Measurements from ENCODE around the gene GOLGA8A. TPM values are rescaled to one million over a fixed set of nuclear protein-coding genes. Genes with fewer than 3 reads are reported as not detected.

GOLGA8A gene, protein sequence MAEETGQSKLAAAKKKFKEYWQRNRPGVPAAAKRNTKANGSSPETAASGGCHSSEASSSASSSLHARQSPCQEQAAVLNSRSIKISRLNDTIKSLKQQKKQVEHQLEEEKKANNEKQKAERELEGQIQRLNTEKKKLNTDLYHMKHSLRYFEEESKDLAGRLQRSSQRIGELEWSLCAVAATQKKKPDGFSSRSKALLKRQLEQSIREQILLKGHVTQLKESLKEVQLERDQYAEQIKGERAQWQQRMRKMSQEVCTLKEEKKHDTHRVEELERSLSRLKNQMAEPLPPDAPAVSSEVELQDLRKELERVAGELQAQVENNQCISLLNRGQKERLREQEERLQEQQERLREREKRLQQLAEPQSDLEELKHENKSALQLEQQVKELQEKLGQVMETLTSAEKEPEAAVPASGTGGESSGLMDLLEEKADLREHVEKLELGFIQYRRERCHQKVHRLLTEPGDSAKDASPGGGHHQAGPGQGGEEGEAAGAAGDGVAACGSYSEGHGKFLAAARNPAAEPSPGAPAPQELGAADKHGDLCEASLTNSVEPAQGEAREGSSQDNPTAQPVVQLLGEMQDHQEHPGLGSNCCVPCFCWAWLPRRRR
- polyA plus RNA-seq (2013, experiment 1 of 2): 27.6 TPM
- polyA plus RNA-seq (2013, experiment 2 of 2): 27.6 TPM

DNA sequence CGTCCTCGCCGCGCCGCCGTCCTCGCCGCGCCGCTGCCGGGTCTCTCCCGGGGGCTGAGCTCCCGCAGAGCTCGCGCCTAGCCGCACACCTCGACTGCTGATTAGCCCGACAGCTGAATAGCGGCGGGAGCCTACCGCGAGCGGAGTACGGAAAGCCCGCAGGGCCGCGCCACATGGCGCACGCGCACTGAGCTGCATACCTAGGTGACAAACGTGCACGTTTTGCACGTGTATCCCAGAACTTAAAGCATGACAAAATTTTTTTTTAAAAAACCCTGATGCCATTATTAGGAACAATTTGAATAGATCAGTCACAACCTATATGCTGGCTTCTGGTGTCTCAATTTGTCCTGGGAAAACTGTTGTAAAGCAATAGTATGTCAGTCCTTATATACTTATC is at the start of gene GOLGA8A:
Gene GOLGA8A (minus strand): TSS at position 122 of the 400 bp plus-strand sequence. CDS start 48,117 bp downstream, outside the sequence.
- H3K27ac ChIP-seq (ENCODE audit: low read depth, low read length, severe bottlenecking): no peak within 1 kb of the TSS
- no peaks in the 10 kb centered on the region for H3K9me3 ChIP-seq (ENCODE audit: control insufficient read depth, low read length)
- H3K4me1 ChIP-seq (ENCODE audit: control insufficient read depth, insufficient read depth, low read length, poor library complexity, severe bottlenecking): no peaks in the 10 kb centered on the region
- H3K36me3 ChIP-seq (ENCODE audit: control insufficient read depth, insufficient read depth, low read length): no peaks in the 10 kb centered on the region
- H3K4me3 ChIP-seq (ENCODE audit: extremely low read depth, insufficient read depth, low read length, poor library complexity, severe bottlenecking): peak within 1 kb of the TSS; percentile 37
- 0% methylated on average over 1 to 2 of the region's 33 CpGs for WGBS, 2 experiments (ENCODE audit: insufficient coverage in 2 of 2)

DNA sequence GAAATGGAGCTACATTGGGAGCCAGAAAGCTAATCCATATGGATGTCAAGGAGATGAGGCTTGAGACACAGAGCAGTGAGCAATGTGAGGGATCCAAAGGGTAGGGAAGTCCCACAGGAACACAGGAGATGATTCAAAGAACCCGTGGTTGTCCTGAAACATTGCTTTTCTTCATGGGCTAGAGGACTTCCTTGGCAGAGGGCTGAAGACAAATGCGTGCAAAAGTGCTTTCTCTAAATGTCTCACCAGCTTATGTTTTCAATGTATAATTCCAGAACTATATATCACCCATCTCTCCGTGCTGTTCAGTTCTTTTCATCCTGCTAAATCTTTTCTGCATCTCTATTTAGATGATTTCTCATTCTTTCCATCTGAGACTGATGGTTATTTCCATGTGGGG is 46.0 kb upstream of the GOLGA8A start:
- H3K27ac ChIP-seq (ENCODE audit: low read depth, low read length, severe bottlenecking): no peak overlapping the region
- WGBS, 2 experiments (ENCODE audit: insufficient coverage in 2 of 2): 67 to 79% methylated on average over 1 to 2 of the region's 3 CpGs
- H3K4me3 ChIP-seq (ENCODE audit: extremely low read depth, insufficient read depth, low read length, poor library complexity, severe bottlenecking): no peak overlapping the region
- H3K36me3 ChIP-seq (ENCODE audit: control insufficient read depth, insufficient read depth, low read length): no peaks in the 10 kb centered on the region
- no peaks in the 10 kb centered on the region for H3K4me1 ChIP-seq (ENCODE audit: control insufficient read depth, insufficient read depth, low read length, poor library complexity, severe bottlenecking)
- no peaks in the 10 kb centered on the region for H3K9me3 ChIP-seq (ENCODE audit: control insufficient read depth, low read length)

DNA sequence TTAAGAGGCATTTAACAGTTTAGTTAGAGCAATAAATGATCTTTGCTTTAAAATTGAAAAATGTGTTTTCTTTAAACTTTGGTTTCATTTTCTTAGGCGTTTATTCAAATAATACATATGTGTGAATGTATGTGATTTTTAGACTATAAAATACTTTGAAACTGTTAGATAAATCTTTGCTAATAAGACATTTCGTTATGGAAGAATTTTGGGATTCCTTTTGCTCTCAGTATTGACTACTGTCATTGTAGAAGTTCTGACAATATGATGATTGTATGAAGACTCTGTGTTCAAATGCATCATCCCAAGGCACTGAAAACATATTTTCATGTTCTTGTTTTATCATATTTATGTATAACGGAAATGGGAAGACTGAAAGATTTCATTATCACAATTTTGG is 43.8 kb upstream of the GOLGA8A start:
- Histone ChIP-seq H3K36me3 (ENCODE audit: control insufficient read depth, insufficient read depth, low read length) (no peaks in the 10 kb centered on the region), H3K9me3 (ENCODE audit: control insufficient read depth, low read length) (no peaks in the 10 kb centered on the region), H3K4me3 (ENCODE audit: extremely low read depth, insufficient read depth, low read length, poor library complexity, severe bottlenecking) (no peak overlapping the region), H3K4me1 (ENCODE audit: control insufficient read depth, insufficient read depth, low read length, poor library complexity, severe bottlenecking) (no peaks in the 10 kb centered on the region), H3K27ac (ENCODE audit: low read depth, low read length, severe bottlenecking) (no peak overlapping the region)
- WGBS, 2 experiments (ENCODE audit: insufficient coverage in 2 of 2): no CpG with 5 or more reads among the region's 3 CpGs

DNA sequence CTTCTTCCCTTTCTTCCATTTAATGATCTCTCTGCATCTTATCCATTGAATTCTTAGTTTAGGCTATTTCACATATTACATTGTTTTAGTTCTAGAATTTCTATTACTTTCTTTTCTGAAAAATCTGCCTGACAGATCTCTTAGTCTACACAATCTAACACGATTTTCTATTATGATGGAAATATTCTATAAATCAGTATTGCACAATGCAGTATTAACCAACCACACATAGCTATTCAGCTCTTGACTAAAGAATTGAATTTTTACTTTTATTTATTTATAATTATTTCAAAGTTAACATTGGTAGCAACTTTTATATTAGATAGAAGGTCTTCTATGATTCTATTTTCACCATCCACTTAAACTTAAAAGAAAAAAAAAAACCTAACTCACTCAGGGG is 36.2 kb upstream of the GOLGA8A start:
- no CpG with 5 or more reads among the region's 1 CpG for WGBS, 2 experiments (ENCODE audit: insufficient coverage in 2 of 2)

DNA sequence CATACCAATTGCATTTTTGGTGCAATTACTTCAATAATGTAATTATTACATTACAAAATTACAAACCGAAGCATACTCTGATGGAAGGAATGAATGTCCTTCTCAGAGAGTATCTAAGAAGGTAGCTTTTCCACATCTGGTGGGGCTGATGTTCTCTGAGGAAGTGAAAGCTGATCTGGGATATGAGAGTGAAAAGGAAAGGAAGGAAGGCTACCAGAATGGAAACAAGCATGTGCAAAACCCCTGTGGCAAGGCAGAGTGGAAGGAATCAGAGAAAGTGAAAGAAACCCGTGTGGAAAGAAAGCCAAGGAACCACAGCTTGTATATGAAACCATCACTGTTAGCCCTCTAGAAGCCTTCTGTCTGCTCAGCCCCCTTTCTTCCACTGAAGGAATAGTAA is 35.3 kb upstream of the GOLGA8A start:
- Histone ChIP-seq H3K4me1 (ENCODE audit: control insufficient read depth, insufficient read depth, low read length, poor library complexity, severe bottlenecking) (no peaks in the 10 kb centered on the region), H3K27ac (ENCODE audit: low read depth, low read length, severe bottlenecking) (no peak overlapping the region), H3K4me3 (ENCODE audit: extremely low read depth, insufficient read depth, low read length, poor library complexity, severe bottlenecking) (no peak overlapping the region), H3K9me3 (ENCODE audit: control insufficient read depth, low read length) (no peaks in the 10 kb centered on the region), H3K36me3 (ENCODE audit: control insufficient read depth, insufficient read depth, low read length) (no peaks in the 10 kb centered on the region)
- WGBS, 2 experiments (ENCODE audit: insufficient coverage in 2 of 2): no CpG with 5 or more reads among the region's 2 CpGs

More for the DNA sequence above, 36.2 kb upstream of the GOLGA8A start:
- no peak overlapping the region for H3K4me3 ChIP-seq (ENCODE audit: extremely low read depth, insufficient read depth, low read length, poor library complexity, severe bottlenecking)
- no peaks in the 10 kb centered on the region for H3K36me3 ChIP-seq (ENCODE audit: control insufficient read depth, insufficient read depth, low read length)
- H3K9me3 ChIP-seq (ENCODE audit: control insufficient read depth, low read length): no peaks in the 10 kb centered on the region
- H3K4me1 ChIP-seq (ENCODE audit: control insufficient read depth, insufficient read depth, low read length, poor library complexity, severe bottlenecking): no peaks in the 10 kb centered on the region
- H3K27ac ChIP-seq (ENCODE audit: low read depth, low read length, severe bottlenecking): no peak overlapping the region

DNA sequence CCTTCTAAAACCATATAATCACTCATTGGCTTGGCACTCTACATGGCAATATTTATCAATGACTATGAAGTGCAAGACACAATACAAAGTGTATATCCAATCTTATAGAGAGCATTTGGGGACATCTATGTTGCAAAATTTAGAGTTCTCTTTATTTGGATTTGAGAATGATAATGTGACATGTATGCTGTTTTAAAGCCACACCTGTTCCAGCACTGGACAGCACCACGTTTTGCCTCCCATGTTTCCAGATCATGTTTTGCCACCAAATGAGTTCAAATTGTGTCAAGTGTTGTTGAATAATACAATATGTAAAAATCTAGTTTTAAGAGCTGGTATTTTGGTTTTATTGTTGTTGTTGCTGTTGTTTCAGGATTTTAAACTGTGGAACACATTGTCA is 33.3 kb upstream of the GOLGA8A start:
- Histone ChIP-seq H3K36me3 (ENCODE audit: control insufficient read depth, insufficient read depth, low read length) (no peaks in the 10 kb centered on the region), H3K27ac (ENCODE audit: low read depth, low read length, severe bottlenecking) (no peak overlapping the region), H3K9me3 (ENCODE audit: control insufficient read depth, low read length) (no peaks in the 10 kb centered on the region), H3K4me1 (ENCODE audit: control insufficient read depth, insufficient read depth, low read length, poor library complexity, severe bottlenecking) (no peaks in the 10 kb centered on the region), H3K4me3 (ENCODE audit: extremely low read depth, insufficient read depth, low read length, poor library complexity, severe bottlenecking) (no peak overlapping the region)
- WGBS, 2 experiments (ENCODE audit: insufficient coverage in 2 of 2): no CpG with 5 or more reads among the region's 1 CpG

DNA sequence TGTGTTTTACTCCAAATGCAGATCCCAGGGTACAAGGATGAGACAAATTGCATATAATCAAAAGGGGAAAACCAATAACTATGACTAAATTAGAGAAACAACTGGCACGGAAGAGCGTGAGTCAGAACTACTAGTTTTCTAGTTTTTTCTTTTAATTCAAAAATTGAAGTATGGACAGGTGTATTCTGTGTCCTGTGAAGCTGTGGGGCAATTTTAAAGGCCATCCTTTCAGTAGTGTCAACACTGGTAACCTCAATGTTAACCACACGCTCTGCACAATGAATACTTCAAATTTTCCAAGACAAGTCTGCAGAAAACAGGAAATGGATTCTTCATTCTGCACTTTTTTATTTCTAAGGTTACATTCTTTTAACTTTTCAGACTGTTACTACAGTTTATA is 32.5 kb upstream of the GOLGA8A start:
- H3K36me3 ChIP-seq (ENCODE audit: control insufficient read depth, insufficient read depth, low read length): no peaks in the 10 kb centered on the region
- no peaks in the 10 kb centered on the region for H3K4me1 ChIP-seq (ENCODE audit: control insufficient read depth, insufficient read depth, low read length, poor library complexity, severe bottlenecking)
- no peaks in the 10 kb centered on the region for H3K9me3 ChIP-seq (ENCODE audit: control insufficient read depth, low read length)
- H3K27ac ChIP-seq (ENCODE audit: low read depth, low read length, severe bottlenecking): no peak overlapping the region
- no peak overlapping the region for H3K4me3 ChIP-seq (ENCODE audit: extremely low read depth, insufficient read depth, low read length, poor library complexity, severe bottlenecking)
- WGBS, 2 experiments (ENCODE audit: insufficient coverage in 2 of 2): 0% methylated on average over 1 of the region's 3 CpGs; no CpG with 5 or more reads in 1 of the 2 experiments

DNA sequence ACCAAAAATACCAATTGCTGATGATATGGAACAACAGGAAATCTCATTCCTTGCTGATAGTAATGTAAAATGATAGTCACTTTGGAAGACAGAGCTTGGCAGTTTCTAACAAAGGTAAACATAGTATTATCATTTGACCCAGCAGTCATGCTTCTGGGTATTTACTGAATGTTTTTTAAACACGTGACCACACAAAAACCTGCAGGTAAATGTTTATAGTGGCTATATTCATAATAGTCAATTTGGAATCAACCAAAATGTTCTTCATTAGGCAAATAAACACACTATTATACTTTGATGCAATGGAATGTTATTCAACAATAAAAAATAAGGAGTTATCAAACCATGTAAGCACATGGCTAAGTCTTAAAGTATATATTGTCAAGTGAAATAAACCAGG is 24.1 kb upstream of the GOLGA8A start:
- H3K4me1 ChIP-seq (ENCODE audit: control insufficient read depth, insufficient read depth, low read length, poor library complexity, severe bottlenecking): no peaks in the 10 kb centered on the region
- no CpG with 5 or more reads among the region's 1 CpG for WGBS, 2 experiments (ENCODE audit: insufficient coverage in 2 of 2)
- H3K4me3 ChIP-seq (ENCODE audit: extremely low read depth, insufficient read depth, low read length, poor library complexity, severe bottlenecking): no peak overlapping the region
- no peaks in the 10 kb centered on the region for H3K9me3 ChIP-seq (ENCODE audit: control insufficient read depth, low read length)
- H3K27ac ChIP-seq (ENCODE audit: low read depth, low read length, severe bottlenecking): no peak overlapping the region
- H3K36me3 ChIP-seq (ENCODE audit: control insufficient read depth, insufficient read depth, low read length): no peaks in the 10 kb centered on the region

DNA sequence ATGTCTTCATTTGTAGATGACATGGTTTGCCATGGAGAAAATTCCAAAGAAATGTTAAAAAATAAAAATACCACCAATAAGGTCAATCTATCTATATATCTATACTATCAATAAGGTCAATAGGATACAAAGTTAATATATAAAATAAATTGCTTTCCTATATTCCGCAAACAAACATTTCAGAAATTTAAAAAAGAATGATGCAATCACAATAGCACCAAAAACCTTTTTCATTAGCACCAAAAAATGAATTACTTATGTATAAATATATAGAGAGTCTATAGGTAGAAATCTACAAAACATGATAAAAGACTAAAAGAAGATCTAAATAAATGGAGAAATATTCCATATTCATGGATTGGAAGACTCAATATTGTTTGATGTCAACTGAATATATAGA is 22.8 kb upstream of the GOLGA8A start:
- Histone ChIP-seq H3K9me3 (ENCODE audit: control insufficient read depth, low read length) (no peaks in the 10 kb centered on the region), H3K27ac (ENCODE audit: low read depth, low read length, severe bottlenecking) (no peak overlapping the region), H3K4me1 (ENCODE audit: control insufficient read depth, insufficient read depth, low read length, poor library complexity, severe bottlenecking) (no peaks in the 10 kb centered on the region), H3K36me3 (ENCODE audit: control insufficient read depth, insufficient read depth, low read length) (no peaks in the 10 kb centered on the region), H3K4me3 (ENCODE audit: extremely low read depth, insufficient read depth, low read length, poor library complexity, severe bottlenecking) (no peak overlapping the region)
- WGBS, 2 experiments (ENCODE audit: insufficient coverage in 2 of 2): no CpG with 5 or more reads among the region's 1 CpG

DNA sequence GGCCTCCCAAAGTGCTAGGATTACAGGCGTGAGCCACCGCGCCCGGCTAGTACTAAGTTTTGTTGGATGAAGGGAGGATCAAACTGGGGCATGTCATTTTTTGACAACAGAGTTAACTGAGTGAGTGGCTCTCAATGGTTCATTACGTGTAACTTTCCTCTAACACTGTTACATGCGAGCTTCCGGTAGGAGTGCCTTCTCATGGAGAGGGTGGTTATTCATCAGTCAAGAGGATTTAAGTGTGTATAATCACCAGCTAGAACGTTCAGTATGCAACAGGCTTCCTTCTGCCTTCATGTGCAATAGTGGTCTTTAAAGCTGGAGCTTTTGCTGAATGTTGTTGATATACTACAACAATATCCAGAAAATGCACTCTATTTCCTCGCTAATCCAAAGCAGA is 19.1 kb upstream of the GOLGA8A start:
- H3K4me3 ChIP-seq (ENCODE audit: extremely low read depth, insufficient read depth, low read length, poor library complexity, severe bottlenecking): no peak overlapping the region
- H3K36me3 ChIP-seq (ENCODE audit: control insufficient read depth, insufficient read depth, low read length): no peaks in the 10 kb centered on the region
- no peaks in the 10 kb centered on the region for H3K4me1 ChIP-seq (ENCODE audit: control insufficient read depth, insufficient read depth, low read length, poor library complexity, severe bottlenecking)
- no peak overlapping the region for H3K27ac ChIP-seq (ENCODE audit: low read depth, low read length, severe bottlenecking)
- no peaks in the 10 kb centered on the region for H3K9me3 ChIP-seq (ENCODE audit: control insufficient read depth, low read length)
- 90% methylated on average over 2 of the region's 9 CpGs; no CpG with 5 or more reads in 1 of the 2 experiments for WGBS, 2 experiments (ENCODE audit: insufficient coverage in 2 of 2)

DNA sequence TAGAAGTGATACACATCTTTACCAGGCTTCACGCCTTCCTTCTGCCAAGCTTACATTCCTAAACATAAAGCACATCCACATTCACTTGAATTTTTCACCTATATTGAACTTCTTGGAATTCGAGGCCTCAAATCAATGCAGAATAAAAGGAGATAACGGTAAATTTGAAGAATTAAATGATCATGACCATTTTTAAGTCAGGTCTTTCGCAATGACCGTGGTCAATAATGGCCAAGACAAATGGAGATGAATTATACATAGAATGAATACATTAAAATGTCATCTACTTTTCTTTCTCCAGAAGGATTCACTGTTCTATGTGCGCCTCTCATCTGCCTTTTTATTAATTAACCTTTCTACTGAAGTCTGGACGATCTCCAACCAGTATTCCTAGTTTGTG is 5.3 kb upstream of the GOLGA8A start:
- H3K9me3 ChIP-seq (ENCODE audit: control insufficient read depth, low read length): no peaks in the 10 kb centered on the region
- no peaks in the 10 kb centered on the region for H3K4me1 ChIP-seq (ENCODE audit: control insufficient read depth, insufficient read depth, low read length, poor library complexity, severe bottlenecking)
- no peak overlapping the region for H3K4me3 ChIP-seq (ENCODE audit: extremely low read depth, insufficient read depth, low read length, poor library complexity, severe bottlenecking)
- no CpG with 5 or more reads among the region's 7 CpGs for WGBS, 2 experiments (ENCODE audit: insufficient coverage in 2 of 2)
- no peak overlapping the region for H3K27ac ChIP-seq (ENCODE audit: low read depth, low read length, severe bottlenecking)
- no peaks in the 10 kb centered on the region for H3K36me3 ChIP-seq (ENCODE audit: control insufficient read depth, insufficient read depth, low read length)
